K562 (cell line): ENCODE data around the gene PTCH1. TPM values are rescaled to one million over a fixed set of nuclear protein-coding genes. Genes with fewer than 3 reads are reported as not detected.

Experiments used
- ATAC-seq: fragments of 200-7000 bp; cut with Tn5 transposase; 3 replicates; pipeline ENCODE4 v1.9.1; 2020; ENCODE audit warnings: moderate library complexity
- BruUV-seq: library from RNA; stranded (reverse); fragments of 400-500 nt; replicated peaks from 2 replicates; lab custom pipeline; 2021; lab: Mats Ljungman, UMichigan
- CTCF ChIA-PET: fragments of 300-600 bp; formaldehyde crosslinking; extraction: SDS; loops from one replicate; lab custom pipeline; 2021; ENCODE audit warnings: low intra/inter-chr PET ratio; lab: Yijun Ruan, JAX
- POLR2A ChIA-PET: fragments of 300-600, 350-650 bp; sonication (Branson Sonifier 250); formaldehyde crosslinking; extraction: SDS; loops from one replicate; lab custom pipeline; 2021; ENCODE audit warnings: antibody characterized with exemption, inconsistent platforms; lab: Yijun Ruan, JAX
- DNase-seq, 4 experiments: peaks; one replicate each; pipeline versions ENCODE4 v3.0.0 to v3.0.0-alpha.2; 2011 to 2018; ENCODE audit warnings: low spot score in 3 of 4, mixed read lengths in 3 of 4; ENCODE audit errors: extremely low read depth in 1 of 4
- FAIRE-seq: peaks from 2 replicates; lab custom pipeline; 2011; peaks lifted over from hg19 to GRCh38; lab: Jason Lieb, UNC
- H2AFZ ChIP-seq: 2 replicates; pipeline ENCODE4 v1.6.0; 2011; ENCODE audit warnings: low read depth, low read length, control low read depth, inconsistent platforms
- H3K27ac ChIP-seq: fragments of 200-600 bp; 3 replicates; pipeline ENCODE4 v1.8.0; 2011; ENCODE audit warnings: low read depth, mild to moderate bottlenecking, control low read depth, inconsistent platforms, low read length, moderate library complexity, mixed read lengths; ENCODE audit errors: extremely low read depth
- H3K27me3 ChIP-seq, 2 experiments: fragments of 300-600 bp in 1 of 2; 2 replicates in 1 of 2; 3 replicates in 1 of 2; pipeline versions ENCODE4 v1.6.0 to v1.8.0; 2011; ENCODE audit warnings: inconsistent platforms in 2 of 2, low read length in 2 of 2, mild to moderate bottlenecking in 1 of 2, mixed read lengths in 1 of 2, moderate library complexity in 1 of 2; ENCODE audit not compliant: control insufficient read depth in 2 of 2, insufficient read depth in 2 of 2
- H3K36me3 ChIP-seq: fragments of 300-600 bp; 3 replicates; pipeline ENCODE4 v1.8.0; 2011; ENCODE audit warnings: mild to moderate bottlenecking, low read length, inconsistent platforms; ENCODE audit not compliant: control insufficient read depth, insufficient read depth
- H3K4me1 ChIP-seq, 2 experiments: fragments of 200-600 bp in 1 of 2; replicated peaks in 1 of 2; 2 replicates in 1 of 2; 3 replicates in 1 of 2; pipeline versions ENCODE4 v1.5.1 to v1.8.0; 2011; ENCODE audit warnings: inconsistent platforms in 2 of 2, low read length in 2 of 2, mild to moderate bottlenecking in 1 of 2, mixed read lengths in 1 of 2, moderate library complexity in 1 of 2; ENCODE audit not compliant: control insufficient read depth in 2 of 2, insufficient read depth in 2 of 2
- H3K4me2 ChIP-seq: 2 replicates; pipeline ENCODE4 v1.6.1; 2011; ENCODE audit warnings: low read length, control low read depth, inconsistent platforms, mixed read lengths; ENCODE audit not compliant: insufficient read depth
- H3K4me3 ChIP-seq: fragments of 200-600 bp; sonication (generic), shearing (Covaris generic); 2 replicates; pipeline ENCODE4 v1.5.1; 2016; ENCODE audit warnings: control low read depth, inconsistent platforms
- H3K79me2 ChIP-seq: fragments of 200-600 bp; 3 replicates; pipeline ENCODE4 v1.8.0; 2011; ENCODE audit warnings: low read length, inconsistent platforms; ENCODE audit not compliant: control insufficient read depth, insufficient read depth
- H3K9ac ChIP-seq, 2 experiments: 2 replicates each; pipeline versions ENCODE4 v1.6.0 to v1.6.1; 2011; ENCODE audit warnings: low read depth in 2 of 2, low read length in 2 of 2, control low read depth in 1 of 2, inconsistent platforms in 1 of 2, mild to moderate bottlenecking in 1 of 2, mixed read lengths in 1 of 2; ENCODE audit not compliant: insufficient read depth in 1 of 2
- H3K9me1 ChIP-seq: one replicate; pipeline ENCODE4 v1.6.0; 2011; ENCODE audit warnings: inconsistent platforms, mild to moderate bottlenecking, low read length, moderate library complexity; ENCODE audit not compliant: control insufficient read depth, insufficient read depth
- H3K9me3 ChIP-seq: replicated peaks from 2 replicates; pipeline ENCODE4 v1.5.1; 2011; ENCODE audit warnings: low read depth, low read length, inconsistent platforms; ENCODE audit not compliant: control insufficient read depth, insufficient read depth
- H4K20me1 ChIP-seq: replicated peaks from 2 replicates; pipeline ENCODE4 v1.6.1; 2011; ENCODE audit warnings: low read length, inconsistent platforms, mixed read lengths; ENCODE audit not compliant: control insufficient read depth, insufficient read depth
- CC2D1A ChIP-seq: fragments of 450-650 bp; IDR thresholded peaks from 2 replicates; pipeline ENCODE4 v1.6.1; 2017; ENCODE audit warnings: mild to moderate bottlenecking
- CREB3 ChIP-seq: fragments of 450-650 bp; conservative IDR thresholded peaks from 2 replicates; pipeline ENCODE4 v1.6.1; 2016; ENCODE audit warnings: missing genetic modification characterization, low read depth, mild to moderate bottlenecking, missing compliant biosample characterization, moderate library complexity
- DIDO1 ChIP-seq: fragments of 450-650 bp; IDR thresholded peaks from 2 replicates; pipeline ENCODE4 v1.6.1; 2016; ENCODE audit warnings: low read depth, missing biosample characterization, missing genetic modification characterization
- ETV6 ChIP-seq, 3 experiments: fragments of 150-350 bp in 1 of 3; sonication (generic) in 1 of 3; formaldehyde crosslinking in 1 of 3; IDR thresholded peaks; 2 replicates each; pipeline versions ENCODE4 v1.6.1 to v1.8.0; 2014 to 2022; ENCODE audit warnings: borderline replicate concordance in 2 of 3, low read depth in 2 of 3, antibody characterized with exemption in 1 of 3, low read length in 1 of 3, mild to moderate bottlenecking in 1 of 3, missing genetic modification reagents in 1 of 3
- GATAD2A ChIP-seq: fragments of 450-650 bp; IDR thresholded peaks from 2 replicates; pipeline ENCODE4 v1.6.1; 2017
- ID3 ChIP-seq, 2 experiments: fragments of 250-450 bp in 1 of 2; fragments of 450-650 bp in 1 of 2; sonication (Bioruptor Pico) in 1 of 2; IDR thresholded peaks; 2 replicates each; pipeline versions ENCODE4 v1.6.1 to v1.8.0; 2016 to 2021; ENCODE audit warnings: mild to moderate bottlenecking in 2 of 2, moderate library complexity in 2 of 2, missing compliant biosample characterization in 1 of 2, missing genetic modification characterization in 1 of 2
- NCOA1 ChIP-seq: fragments of 450-650 bp; IDR thresholded peaks from 2 replicates; pipeline ENCODE4 v1.6.1; 2016; ENCODE audit warnings: low read depth
- NCOA6 ChIP-seq: fragments of 450-650 bp; IDR thresholded peaks from 2 replicates; pipeline ENCODE4 v1.6.1; 2017; ENCODE audit warnings: mild to moderate bottlenecking
- POLR2AphosphoS5 ChIP-seq: IDR thresholded peaks from 2 replicates; pipeline ENCODE4 v1.6.1; 2011; ENCODE audit warnings: mild to moderate bottlenecking, low read depth, low read length, moderate library complexity; ENCODE audit not compliant: control insufficient read depth, insufficient read depth
- SNIP1 ChIP-seq: fragments of 450-650 bp; IDR thresholded peaks from 2 replicates; pipeline ENCODE4 v1.7.1; 2017; ENCODE audit warnings: low read depth, mild to moderate bottlenecking
- SUPT5H ChIP-seq: fragments of 450-650 bp; IDR thresholded peaks from 2 replicates; pipeline ENCODE4 v1.6.1; 2016
- TRIM25 ChIP-seq: fragments of 450-650 bp; IDR thresholded peaks from 2 replicates; pipeline ENCODE4 v1.7.0; 2016; ENCODE audit warnings: borderline replicate concordance
- ZBTB2 ChIP-seq: fragments of 450-650 bp; IDR thresholded peaks from 2 replicates; pipeline ENCODE4 v1.6.1; 2016; ENCODE audit warnings: antibody characterized with exemption
- ZNF174 ChIP-seq: fragments of 250-450 bp; sonication (Bioruptor Pico); IDR thresholded peaks from 2 replicates; pipeline ENCODE4 v1.4.0; 2020; ENCODE audit warnings: mild to moderate bottlenecking
- ZNF253 ChIP-seq: fragments of 250-450 bp; sonication (Bioruptor Pico); conservative IDR thresholded peaks from 2 replicates; pipeline ENCODE4 v1.6.1; 2021; ENCODE audit warnings: mild to moderate bottlenecking
- WGBS: fragments of 100-300 bp; shearing (Covaris generic); methylation state at CpG from one replicate; pipeline ENCODE4 v1.1.6; 2016; ENCODE audit warnings: low coverage, mixed read lengths; ENCODE audit not compliant: insufficient coverage; ENCODE audit errors: missing lambda C conversion rate; 5-methylcytosine and 5-hydroxymethylcytosine counted together
- in situ Hi-C: fragments of 300-500 bp; cut with MboI; formaldehyde crosslinking; loops from 4 replicates; pipeline ENCODE4 v1.15.0; 2018; ENCODE audit warnings: inconsistent platforms, mixed read lengths
- intact Hi-C: fragments of 100-400 bp; cut with micrococcal nuclease; formaldehyde crosslinking; loops from 2 replicates; pipeline ENCODE4 v1.14.2; 2022
- polyA plus RNA-seq, 8 experiments: library from polyadenylated mRNA; depleted of rRNA in 4 of 8; stranded (reverse) in 5 of 8; unstranded in 3 of 8; fragments of >200 nt; fragmentation: Nextera tagmentation in 2 of 8; fragmentation: Illumina TruSeq in 1 of 8; extraction: Ambion mirVana in 2 of 8; extraction: Trizol in 1 of 8; gene quantifications; 2 replicates each; pipeline versions ENCODE4 v1.2.1 to v1.2.3, GENCODE V29; 2011 to 2014; ENCODE audit warnings: inconsistent platforms in 1 of 8, missing spikeins in 1 of 8
- total RNA-seq, 7 experiments: library from RNA; depleted of rRNA in 6 of 7; stranded (reverse); fragments of >200 nt in 6 of 7; fragmentation: Illumina TruSeq in 2 of 7; extraction: Trizol in 2 of 7; gene quantifications; 2 replicates each; pipeline versions ENCODE4 v1.2.1 to v1.2.3, GENCODE V29; 2011 to 2021; ENCODE audit warnings: low replicate concordance in 1 of 7

PTCH1 gene
- total and polyA plus RNA-seq, 9 of the 15 experiments (the other 6 are each of a cell fraction or from before 2014, with no cell fraction given) = 0.70 to 9.9 (median 3.8) TPM

GRCh38 chr9:95450171-95451064, 66.4 kb downstream of the PTCH1 start (continued):
- TF ChIP-seq SNIP1 (no peak), ZBTB2 (no peak), CREB3 (tag) (no peak)

GRCh38 chr9:95449016-95449415, 67.8 kb downstream of the PTCH1 start:
- Histone ChIP-seq H3K4me3 (no peak overlapping the region), H4K20me1 (no peaks in the 10 kb centered on the region), H3K9me3 (no peaks in the 10 kb centered on the region), H3K9me1 (no peaks in the 10 kb centered on the region), H3K27ac (no peak overlapping the region), H3K79me2 (no peaks in the 10 kb centered on the region), H2AFZ (no peak overlapping the region), H3K27me3 (no peaks in the 10 kb centered on the region), H3K4me2 (no peak overlapping the region), H3K9ac (no peak overlapping the region), H3K4me1 (peaks cover 7 to 21% of the 10 kb centered on the region in 2 experiments; a peak in 3 of 5 replicates), H3K36me3 (peaks cover 69% of the 10 kb centered on the region; the same call in 2 of the 3 replicates)
- ChIA-PET CTCF (interaction anchor here (0.5 kb wide), 1 partner anchor 57 kb away, joined by 3 read pairs; no protein-coding TSS in a partner anchor), POLR2A (interaction anchor here (0.6 kb wide), 1 partner anchor 14 kb away, joined by 3 read pairs; no protein-coding TSS in a partner anchor)
- 91% methylated on average over 17 of the region's 22 CpGs for WGBS
- BruUV-seq = no TSS peak
- TF ChIP-seq DIDO1 (tag) = no peak
- no peak for TF ChIP-seq SUPT5H
- no peak for TF ChIP-seq NCOA1
- TF ChIP-seq GATAD2A = no peak
- no peak for TF ChIP-seq ETV6 (IDR thresholded peaks at IDR 0.05; ENCODE audit: borderline replicate concordance in 1 of 2, low read depth in 2 of 2, low read length in 1 of 2)
- TF ChIP-seq ETV6 (CRISPR knock-in tag; IDR thresholded peaks at IDR 0.05; ENCODE audit: borderline replicate concordance) = no peak
- TF ChIP-seq ZNF174 = no peak
- no peak for TF ChIP-seq POLR2AphosphoS5
- TF ChIP-seq TRIM25 = no peak
- TF ChIP-seq ID3 (CRISPR knock-in tag; IDR thresholded peaks at IDR 0.05) = no peak
- no peak for TF ChIP-seq ID3 (tag; IDR thresholded peaks at IDR 0.05)
- TF ChIP-seq CC2D1A = no peak
- TF ChIP-seq ZNF253 (CRISPR knock-in tag) = no peak
- TF ChIP-seq NCOA6 = no peak
- intact Hi-C loops (no loop called here), in situ Hi-C loops (no loop called here)
- DNase-seq (no peak), FAIRE-seq (no peak), ATAC-seq (no peak)
